PFSK-1 (cell line): Measurements from ENCODE around the gene GAP43.

Experiments
- FOXP2 ChIP-seq: optimal IDR thresholded peaks from 2 replicates; pipeline ENCODE3; 2011; ENCODE audit warnings: borderline replicate concordance, control low read depth, inconsistent platforms; ENCODE audit not compliant: insufficient read depth; ENCODE audit errors: extremely low read length, extremely low read depth
- POLR2AphosphoS5 ChIP-seq: IDR thresholded peaks from 2 replicates; pipeline ENCODE4 v1.6.1; 2012; ENCODE audit warnings: low read depth, mild to moderate bottlenecking, control low read depth, low read length, moderate library complexity
- SIN3A ChIP-seq: IDR thresholded peaks from 2 replicates; pipeline ENCODE4 v1.6.1; 2012; ENCODE audit warnings: mild to moderate bottlenecking, low read length, moderate library complexity, borderline replicate concordance; ENCODE audit not compliant: insufficient read depth
- TAF1 ChIP-seq: IDR thresholded peaks from 2 replicates; pipeline ENCODE4 v1.6.1; 2012; ENCODE audit warnings: low read length, control low read depth, borderline replicate concordance; ENCODE audit not compliant: insufficient read depth
- TF ChIP-seq, protein P1 (sequence below), 2 experiments: IDR thresholded peaks; 2 replicates each; pipeline versions ENCODE4 v1.6.1 to v1.8.0; 2011 to 2012; ENCODE audit warnings: low read depth in 2 of 2, low read length in 2 of 2, control low read depth in 1 of 2, inconsistent platforms in 1 of 2, mild to moderate bottlenecking in 1 of 2, moderate library complexity in 1 of 2; ENCODE audit not compliant: insufficient read depth in 1 of 2

Gene GAP43

DNA sequence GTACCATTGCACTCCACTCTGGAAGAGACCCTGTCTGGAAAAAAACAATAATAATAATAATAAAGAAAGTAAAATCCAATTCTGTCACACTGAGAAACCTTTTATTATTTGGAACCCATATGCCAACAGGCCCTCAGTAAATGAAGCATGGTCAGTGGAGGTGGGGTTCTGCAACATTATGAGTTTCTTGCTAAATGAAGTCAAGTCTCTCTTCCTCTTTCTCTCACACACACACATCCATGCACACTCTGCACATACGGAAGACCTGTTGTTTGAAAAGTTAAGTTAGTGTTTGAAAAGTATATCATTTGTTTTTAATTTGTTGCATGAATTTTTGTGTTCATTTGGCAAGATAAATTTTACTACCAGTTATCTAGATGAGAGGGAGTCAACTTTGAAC, 27.8 kb downstream of the GAP43 start:
- TF ChIP-seq SIN3A (no peak), TAF1 (no peak), FOXP2 (no peak), POLR2AphosphoS5 (no peak)
- TF ChIP-seq, protein P1, sequence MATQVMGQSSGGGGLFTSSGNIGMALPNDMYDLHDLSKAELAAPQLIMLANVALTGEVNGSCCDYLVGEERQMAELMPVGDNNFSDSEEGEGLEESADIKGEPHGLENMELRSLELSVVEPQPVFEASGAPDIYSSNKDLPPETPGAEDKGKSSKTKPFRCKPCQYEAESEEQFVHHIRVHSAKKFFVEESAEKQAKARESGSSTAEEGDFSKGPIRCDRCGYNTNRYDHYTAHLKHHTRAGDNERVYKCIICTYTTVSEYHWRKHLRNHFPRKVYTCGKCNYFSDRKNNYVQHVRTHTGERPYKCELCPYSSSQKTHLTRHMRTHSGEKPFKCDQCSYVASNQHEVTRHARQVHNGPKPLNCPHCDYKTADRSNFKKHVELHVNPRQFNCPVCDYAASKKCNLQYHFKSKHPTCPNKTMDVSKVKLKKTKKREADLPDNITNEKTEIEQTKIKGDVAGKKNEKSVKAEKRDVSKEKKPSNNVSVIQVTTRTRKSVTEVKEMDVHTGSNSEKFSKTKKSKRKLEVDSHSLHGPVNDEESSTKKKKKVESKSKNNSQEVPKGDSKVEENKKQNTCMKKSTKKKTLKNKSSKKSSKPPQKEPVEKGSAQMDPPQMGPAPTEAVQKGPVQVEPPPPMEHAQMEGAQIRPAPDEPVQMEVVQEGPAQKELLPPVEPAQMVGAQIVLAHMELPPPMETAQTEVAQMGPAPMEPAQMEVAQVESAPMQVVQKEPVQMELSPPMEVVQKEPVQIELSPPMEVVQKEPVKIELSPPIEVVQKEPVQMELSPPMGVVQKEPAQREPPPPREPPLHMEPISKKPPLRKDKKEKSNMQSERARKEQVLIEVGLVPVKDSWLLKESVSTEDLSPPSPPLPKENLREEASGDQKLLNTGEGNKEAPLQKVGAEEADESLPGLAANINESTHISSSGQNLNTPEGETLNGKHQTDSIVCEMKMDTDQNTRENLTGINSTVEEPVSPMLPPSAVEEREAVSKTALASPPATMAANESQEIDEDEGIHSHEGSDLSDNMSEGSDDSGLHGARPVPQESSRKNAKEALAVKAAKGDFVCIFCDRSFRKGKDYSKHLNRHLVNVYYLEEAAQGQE (IDR thresholded peaks at IDR 0.05; ENCODE audit: insufficient read depth in 1 of 2, low read depth in 2 of 2, low read length in 2 of 2) = no peak

GRCh38 chr3:115651599-115651998, 28.3 kb downstream of the GAP43 start:
- TF ChIP-seq, protein P1 (IDR thresholded peaks at IDR 0.05; ENCODE audit: insufficient read depth in 1 of 2, low read depth in 2 of 2, low read length in 2 of 2) = no peak

DNA sequence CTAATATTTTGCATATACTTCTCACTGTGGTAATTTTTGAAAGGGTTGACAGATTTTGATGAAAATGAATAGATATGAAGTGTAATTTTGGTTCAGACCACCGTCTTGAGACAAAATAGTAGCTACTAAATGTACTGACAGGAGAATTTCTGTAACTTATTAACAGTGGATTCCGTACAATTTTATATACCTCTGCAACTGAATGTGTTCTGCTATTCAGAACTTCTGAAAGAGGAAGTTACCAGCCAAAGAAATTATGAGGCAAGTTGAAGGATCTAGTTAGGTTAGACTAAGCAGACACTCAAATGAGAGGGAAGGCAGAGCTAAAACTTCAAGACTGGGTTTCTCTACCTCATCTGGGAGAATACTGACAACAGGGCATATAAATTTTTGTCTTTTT, 29.4 kb downstream of the GAP43 start:
- TF ChIP-seq POLR2AphosphoS5 (no peak), FOXP2 (no peak), SIN3A (no peak)
- TF ChIP-seq, protein P1 (IDR thresholded peaks at IDR 0.05; ENCODE audit: insufficient read depth in 1 of 2, low read depth in 2 of 2, low read length in 2 of 2) = no peak

GRCh38 chr3:115655761-115656282, 32.5 kb downstream of the GAP43 start:
- no peak for TF ChIP-seq SIN3A
- TF ChIP-seq FOXP2 = no peak
- TF ChIP-seq POLR2AphosphoS5 = no peak
- TF ChIP-seq, protein P1 (IDR thresholded peaks at IDR 0.05; ENCODE audit: insufficient read depth in 1 of 2, low read depth in 2 of 2, low read length in 2 of 2) = no peak
- no peak for TF ChIP-seq TAF1

DNA sequence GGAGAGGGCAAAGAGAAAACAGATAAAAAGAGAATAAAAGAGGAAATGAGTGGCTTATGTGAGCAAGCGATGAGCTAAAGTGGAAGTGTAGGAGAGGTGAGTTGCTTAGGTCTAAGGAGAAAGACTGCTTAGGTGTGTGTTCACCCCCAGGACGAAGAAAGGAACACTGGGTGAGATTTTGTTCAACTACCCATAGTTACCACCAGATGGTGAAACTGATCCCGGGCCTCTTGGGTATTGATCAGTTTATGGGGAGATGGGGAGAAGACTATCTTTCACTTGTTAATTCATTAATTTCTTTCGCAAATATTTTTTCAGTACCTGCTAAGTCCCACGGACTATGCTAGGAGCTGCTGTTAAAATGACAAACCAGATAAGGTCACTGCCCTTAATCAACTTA, 33.9 kb downstream of the GAP43 start:
- no peak for TF ChIP-seq POLR2AphosphoS5
- TF ChIP-seq FOXP2 = no peak
- no peak for TF ChIP-seq SIN3A
- no peak for TF ChIP-seq TAF1
- TF ChIP-seq, protein P1 (IDR thresholded peaks at IDR 0.05; ENCODE audit: insufficient read depth in 1 of 2, low read depth in 2 of 2, low read length in 2 of 2) = no peak
